Measurements from ENCODE around the gene FCGBP. TPM values are rescaled to one million over a fixed set of nuclear protein-coding genes. Genes with fewer than 3 reads are reported as not detected.

Gene FCGBP
- polyA plus RNA-seq, 1 donor (not counting 4 experiments of a cell fraction or from before 2014, with no cell fraction given): 0.10 TPM

- TF ChIP-seq CTCF (optimal IDR thresholded peaks at IDR 0.05 in 1 of 3, IDR thresholded peaks at IDR 0.05 in 1 of 3, conservative IDR thresholded peaks at IDR 0.05 in 1 of 3; ENCODE audit: extremely low read depth in 1 of 3, insufficient read depth in 2 of 3, low read length in 3 of 3) (no peak), EZH2 (IDR thresholded peaks at IDR 0.05; ENCODE audit: low read length) (no peak)
- no peak for FAIRE-seq
- no peak overlapping the region for H2AFZ ChIP-seq (ENCODE audit: control insufficient read depth, low read length)
- no peak overlapping the region for H3K4me3 ChIP-seq (ENCODE audit: control insufficient read depth in 2 of 3, extremely low read depth in 1 of 3, insufficient read depth in 2 of 3, low read depth in 1 of 3, low read length in 3 of 3)
- no peaks in the 10 kb centered on the region for H4K20me1 ChIP-seq (ENCODE audit: control insufficient read depth, extremely low read depth, insufficient read depth, low read length)
- H3K9me3 ChIP-seq (ENCODE audit: control insufficient read depth, low read depth, low read length): no peaks in the 10 kb centered on the region
- H3K27ac ChIP-seq (ENCODE audit: control insufficient read depth, insufficient read depth, low read length): no peak overlapping the region
- peaks cover 4% of the 10 kb centered on the region in 2 experiments for H3K36me3 ChIP-seq (ENCODE audit: control insufficient read depth in 2 of 2, extremely low read depth in 1 of 2, insufficient read depth in 2 of 2, low read length in 2 of 2)
- peaks cover 17% of the 10 kb centered on the region for H3K4me1 ChIP-seq (ENCODE audit: control insufficient read depth, extremely low read depth, insufficient read depth, low read length)
- no peaks in the 10 kb centered on the region for H3K27me3 ChIP-seq (ENCODE audit: control insufficient read depth, extremely low read depth, insufficient read depth, low read length)
- no peak overlapping the region for H3K4me2 ChIP-seq (ENCODE audit: control insufficient read depth, extremely low read depth, insufficient read depth, low read depth, low read length)
- H3K9me1 ChIP-seq (ENCODE audit: control insufficient read depth, extremely low read depth, insufficient read depth, low read length): no peaks in the 10 kb centered on the region
- H3K79me2 ChIP-seq (ENCODE audit: control insufficient read depth, insufficient read depth, low read length): peaks cover 15% of the 10 kb centered on the region
- H3K9ac ChIP-seq (ENCODE audit: control insufficient read depth, extremely low read depth, insufficient read depth, low read length): no peak overlapping the region
- no peak for DNase-seq (ENCODE audit: low read depth, low spot score)
- dilution Hi-C loops (cut with MboI; ENCODE audit: extremely low pct_ligation_motif_present, low sequenced_read_pairs): no loop called here
Observed at GRCh38 chr19:39967561-39967960, 33.1 kb upstream of the FCGBP start.

- Histone ChIP-seq H2AFZ (ENCODE audit: control insufficient read depth, low read length) (no peak overlapping the region), H3K9ac (ENCODE audit: control insufficient read depth, extremely low read depth, insufficient read depth, low read length) (no peak overlapping the region), H3K4me2 (ENCODE audit: control insufficient read depth, extremely low read depth, insufficient read depth, low read depth, low read length) (no peak overlapping the region), H3K79me2 (ENCODE audit: control insufficient read depth, insufficient read depth, low read length) (peaks cover 7% of the 10 kb centered on the region), H3K9me1 (ENCODE audit: control insufficient read depth, extremely low read depth, insufficient read depth, low read length) (no peaks in the 10 kb centered on the region), H3K27ac (ENCODE audit: control insufficient read depth, insufficient read depth, low read length) (no peak overlapping the region), H3K4me1 (ENCODE audit: control insufficient read depth, extremely low read depth, insufficient read depth, low read length) (peaks cover 10% of the 10 kb centered on the region), H3K36me3 (ENCODE audit: control insufficient read depth in 2 of 2, extremely low read depth in 1 of 2, insufficient read depth in 2 of 2, low read length in 2 of 2) (no peaks in the 10 kb centered on the region), H3K4me3 (ENCODE audit: control insufficient read depth in 2 of 3, extremely low read depth in 1 of 3, insufficient read depth in 2 of 3, low read depth in 1 of 3, low read length in 3 of 3) (no peak overlapping the region), H3K27me3 (ENCODE audit: control insufficient read depth, extremely low read depth, insufficient read depth, low read length) (no peaks in the 10 kb centered on the region), H3K9me3 (ENCODE audit: control insufficient read depth, low read depth, low read length) (no peaks in the 10 kb centered on the region), H4K20me1 (ENCODE audit: control insufficient read depth, extremely low read depth, insufficient read depth, low read length) (no peaks in the 10 kb centered on the region)
- no peak for DNase-seq (ENCODE audit: low read depth, low spot score)
- FAIRE-seq: no peak
- no peak for TF ChIP-seq EZH2 (IDR thresholded peaks at IDR 0.05; ENCODE audit: low read length)
- TF ChIP-seq CTCF (optimal IDR thresholded peaks at IDR 0.05 in 1 of 3, IDR thresholded peaks at IDR 0.05 in 1 of 3, conservative IDR thresholded peaks at IDR 0.05 in 1 of 3; ENCODE audit: extremely low read depth in 1 of 3, insufficient read depth in 2 of 3, low read length in 3 of 3): no peak
- dilution Hi-C loops (cut with MboI; ENCODE audit: extremely low pct_ligation_motif_present, low sequenced_read_pairs): no loop called here
Observed at GRCh38 chr19:39966617-39967016, 32.2 kb upstream of the FCGBP start.

Data from keratinocyte (primary cell).